Amniotic stem cell (primary cell): Measurements from ENCODE around the gene EXTL1.

ENCODE experiments used
- DNase-seq: peaks from one replicate; lab custom pipeline; 2025; lab: John Stamatoyannopoulos, UW

EXTL1 gene

GRCh38 chr1:26023009-26023408 lies 1.4 kb downstream of the EXTL1 start:
- no peak for DNase-seq

GRCh38 chr1:26023826-26024225 lies 2.3 kb downstream of the EXTL1 start:
- no peak for DNase-seq

GRCh38 chr1:26025060-26025459 lies 3.5 kb downstream of the EXTL1 start:
- DNase-seq = no peak

- DNase-seq = no peak
Measured at GRCh38 chr1:26025517-26025916, 3.9 kb downstream of the EXTL1 start.

GRCh38 chr1:26027716-26028489 lies 6.3 kb downstream of the EXTL1 start:
- DNase-seq = no peak

GRCh38 chr1:26028490-26028980 lies 7.0 kb downstream of the EXTL1 start:
- no peak for DNase-seq

GRCh38 chr1:26029054-26029863 lies 7.7 kb downstream of the EXTL1 start:
- DNase-seq = no peak

GRCh38 chr1:26029864-26030481 lies 8.4 kb downstream of the EXTL1 start:
- DNase-seq = no peak

- no peak for DNase-seq
Measured at GRCh38 chr1:26031196-26031595, 9.6 kb downstream of the EXTL1 start.

GRCh38 chr1:26031611-26032220 lies 10.1 kb downstream of the EXTL1 start:
- DNase-seq = no peak

GRCh38 chr1:26032656-26033357 lies 11.2 kb downstream of the EXTL1 start:
- no peak for DNase-seq

GRCh38 chr1:26034504-26035202 lies 13.1 kb downstream of the EXTL1 start:
- DNase-seq = no peak

- DNase-seq = peak; percentile 91
Measured at GRCh38 chr1:26035203-26035958, 13.8 kb downstream of the EXTL1 start.

- DNase-seq = peak; percentile 34
Measured at GRCh38 chr1:26035959-26036755, 14.6 kb downstream of the EXTL1 start.

GRCh38 chr1:26036756-26037281 lies 15.2 kb downstream of the EXTL1 start:
- DNase-seq = no peak

GRCh38 chr1:26037904-26038303 lies 16.3 kb downstream of the EXTL1 start:
- DNase-seq = no peak

GRCh38 chr1:26038477-26038876 lies 16.9 kb downstream of the EXTL1 start:
- DNase-seq = no peak

GRCh38 chr1:26038904-26039303 lies 17.3 kb downstream of the EXTL1 start:
- no peak for DNase-seq

- DNase-seq = no peak
Measured at GRCh38 chr1:26041401-26041800, 19.8 kb downstream of the EXTL1 start.
